ENCODE results near the gene RAB24. TPM values are rescaled to one million over a fixed set of nuclear protein-coding genes. Genes with fewer than 3 reads are reported as not detected.
"Not testable (repeated sequence)": the region's sequence is repeated elsewhere in the genome, so short reads cannot be mapped to it uniquely, and the experiment has no call there.

Gene RAB24
- total and polyA plus RNA-seq, 2 of the 4 experiments (the other 2 are of a cell fraction), result 18.5 to 60.8 TPM

DNA sequence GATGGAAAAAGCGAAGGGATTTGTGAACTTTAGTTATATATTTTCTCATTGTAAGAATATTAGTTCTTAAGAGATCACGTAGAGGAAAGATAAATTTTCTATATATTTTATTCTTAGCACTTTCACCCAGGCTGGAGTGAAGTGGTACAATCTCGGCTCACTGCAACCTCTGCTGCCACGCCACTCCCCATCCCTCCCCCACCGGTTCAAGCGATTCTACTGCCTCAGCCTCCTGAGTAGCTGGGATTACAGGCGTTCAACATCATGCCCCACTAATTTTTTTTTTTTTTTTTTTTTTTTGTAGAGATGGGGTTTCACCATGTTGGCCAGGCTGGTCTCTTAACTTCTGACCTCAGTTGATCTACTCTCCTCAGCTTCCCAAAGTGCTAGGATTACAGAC is 42.6 kb downstream of the RAB24 start:
- Histone ChIP-seq H4K8ac (ENCODE audit: low read depth in 2 of 2, low read length in 2 of 2) (no peak overlapping the region), H3K14ac (replicated peaks; ENCODE audit: low read depth, low read length) (no peak overlapping the region), H2AK5ac (ENCODE audit: low read depth, low read length) (no peak overlapping the region), H3K4ac (ENCODE audit: low read depth, low read length) (no peak overlapping the region), H3K27ac (ENCODE audit: insufficient read depth, low read length) (no peak overlapping the region), H2AK9ac (replicated peaks; ENCODE audit: low read depth, low read length, poor library complexity) (no peak overlapping the region), H4K5ac (ENCODE audit: low read depth, low read length) (no peak overlapping the region), H3K56ac (ENCODE audit: extremely low read depth, insufficient read depth, low read length) (no peak overlapping the region), H3K18ac (ENCODE audit: low read depth, low read length) (no peak overlapping the region), H4K20me1 (ENCODE audit: insufficient read depth, low read length) (no peaks in the 10 kb centered on the region; the same call in 1 of the 2 replicates), H3K4me1 (ENCODE audit: control insufficient read depth, insufficient read depth, low read length) (no peaks in the 10 kb centered on the region), H2BK120ac (ENCODE audit: low read depth, low read length) (no peak overlapping the region), H4K91ac (ENCODE audit: insufficient read depth, low read depth, low read length) (no peak overlapping the region), H3K4me2 (ENCODE audit: low read depth, low read length) (no peak overlapping the region), H3K23ac (ENCODE audit: low read depth, low read length) (no peak overlapping the region), H3K9me1 (ENCODE audit: insufficient read depth, low read length) (peaks cover 5% of the 10 kb centered on the region; the same call in 1 of the 2 replicates), H2BK20ac (ENCODE audit: low read depth, low read length) (no peak overlapping the region), H2BK15ac (ENCODE audit: low read depth, low read length) (no peak overlapping the region), H3K36me3 (ENCODE audit: control insufficient read depth, insufficient read depth, low read length) (peaks cover 40% of the 10 kb centered on the region), H3K4me3 (ENCODE audit: insufficient read depth, low read depth, low read length) (no peak overlapping the region), H3K9me3 (ENCODE audit: control insufficient read depth, insufficient read depth, low read length) (no peaks in the 10 kb centered on the region), H2AFZ (replicated peaks; ENCODE audit: low read length, poor library complexity) (no peak overlapping the region), H3K27me3 (ENCODE audit: control insufficient read depth, insufficient read depth, low read length) (no peaks in the 10 kb centered on the region), H3K9ac (ENCODE audit: low read depth, low read length) (no peak overlapping the region), H3K79me1 (ENCODE audit: low read depth in 1 of 2, low read length in 2 of 2) (peaks cover 3 to 15% of the 10 kb centered on the region in 2 experiments), H2BK5ac (ENCODE audit: low read depth, low read length, poor library complexity, severe bottlenecking) (no peak overlapping the region)
- 100% methylated on average over 1 of the region's 7 CpGs; no CpG with 5 or more reads in 1 of the 2 experiments for WGBS, 2 experiments (ENCODE audit: extremely low coverage in 2 of 2, insufficient read length in 1 of 2)
- no TSS peak for BruUV-seq (replicated peaks)
- TF ChIP-seq, protein P1, sequence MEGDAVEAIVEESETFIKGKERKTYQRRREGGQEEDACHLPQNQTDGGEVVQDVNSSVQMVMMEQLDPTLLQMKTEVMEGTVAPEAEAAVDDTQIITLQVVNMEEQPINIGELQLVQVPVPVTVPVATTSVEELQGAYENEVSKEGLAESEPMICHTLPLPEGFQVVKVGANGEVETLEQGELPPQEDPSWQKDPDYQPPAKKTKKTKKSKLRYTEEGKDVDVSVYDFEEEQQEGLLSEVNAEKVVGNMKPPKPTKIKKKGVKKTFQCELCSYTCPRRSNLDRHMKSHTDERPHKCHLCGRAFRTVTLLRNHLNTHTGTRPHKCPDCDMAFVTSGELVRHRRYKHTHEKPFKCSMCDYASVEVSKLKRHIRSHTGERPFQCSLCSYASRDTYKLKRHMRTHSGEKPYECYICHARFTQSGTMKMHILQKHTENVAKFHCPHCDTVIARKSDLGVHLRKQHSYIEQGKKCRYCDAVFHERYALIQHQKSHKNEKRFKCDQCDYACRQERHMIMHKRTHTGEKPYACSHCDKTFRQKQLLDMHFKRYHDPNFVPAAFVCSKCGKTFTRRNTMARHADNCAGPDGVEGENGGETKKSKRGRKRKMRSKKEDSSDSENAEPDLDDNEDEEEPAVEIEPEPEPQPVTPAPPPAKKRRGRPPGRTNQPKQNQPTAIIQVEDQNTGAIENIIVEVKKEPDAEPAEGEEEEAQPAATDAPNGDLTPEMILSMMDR (conservative IDR thresholded peaks at IDR 0.05; ENCODE audit: low read depth, low read length), result no peak
- TF ChIP-seq, protein P2, sequence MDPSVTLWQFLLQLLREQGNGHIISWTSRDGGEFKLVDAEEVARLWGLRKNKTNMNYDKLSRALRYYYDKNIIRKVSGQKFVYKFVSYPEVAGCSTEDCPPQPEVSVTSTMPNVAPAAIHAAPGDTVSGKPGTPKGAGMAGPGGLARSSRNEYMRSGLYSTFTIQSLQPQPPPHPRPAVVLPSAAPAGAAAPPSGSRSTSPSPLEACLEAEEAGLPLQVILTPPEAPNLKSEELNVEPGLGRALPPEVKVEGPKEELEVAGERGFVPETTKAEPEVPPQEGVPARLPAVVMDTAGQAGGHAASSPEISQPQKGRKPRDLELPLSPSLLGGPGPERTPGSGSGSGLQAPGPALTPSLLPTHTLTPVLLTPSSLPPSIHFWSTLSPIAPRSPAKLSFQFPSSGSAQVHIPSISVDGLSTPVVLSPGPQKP (IDR thresholded peaks at IDR 0.05; ENCODE audit: borderline replicate concordance, low read depth, low read length), result no peak
- TF ChIP-seq RAD21 (IDR thresholded peaks at IDR 0.05; ENCODE audit: low read length), result no peak
- CTCF ChIA-PET, result no interaction called here
- intact Hi-C loops (cut with micrococcal nuclease), result no loop called here
- DNase-seq (no peak), ATAC-seq (ENCODE audit: low read depth) (no peak)
- POLR2A ChIA-PET (ENCODE audit: unreplicated experiment), result no interaction called here
- dilution Hi-C loops (cut with HindIII; ENCODE audit: low sequenced_read_pairs, unreplicated experiment), result no loop called here
- in situ Hi-C loops (cut with MboI; ENCODE audit: low sequenced_read_pairs), result no loop called here

DNA sequence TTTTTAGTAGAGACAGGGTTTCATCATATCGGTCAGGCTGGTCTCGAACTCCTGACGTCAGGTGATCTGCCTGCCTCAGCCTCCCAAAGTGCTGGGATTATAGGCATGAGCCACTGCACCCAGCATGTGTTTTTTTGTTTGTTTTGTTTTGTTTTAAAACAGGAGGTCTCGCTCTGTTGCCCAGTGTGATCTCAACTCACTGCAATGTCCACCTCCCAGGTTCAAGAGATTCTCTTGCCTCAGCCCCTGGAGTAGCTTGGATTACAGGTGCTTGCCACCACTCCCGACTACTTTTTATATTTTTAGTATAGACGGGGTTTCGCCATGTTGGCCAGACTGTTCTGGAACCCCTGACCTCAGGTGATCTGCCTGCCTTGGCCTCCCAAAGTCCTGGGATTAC is 44.8 kb downstream of the RAB24 start:
- BruUV-seq (replicated peaks); H3K14ac ChIP-seq (replicated peaks; ENCODE audit: low read depth, low read length); ATAC-seq (ENCODE audit: low read depth); H4K20me1 ChIP-seq (ENCODE audit: insufficient read depth, low read length); H2BK15ac ChIP-seq (ENCODE audit: low read depth, low read length); H3K27ac ChIP-seq (ENCODE audit: insufficient read depth, low read length); H3K9me1 ChIP-seq (ENCODE audit: insufficient read depth, low read length); H3K23ac ChIP-seq (ENCODE audit: low read depth, low read length); H2AFZ ChIP-seq (replicated peaks; ENCODE audit: low read length, poor library complexity); H3K4me2 ChIP-seq (ENCODE audit: low read depth, low read length); intact Hi-C loops (cut with micrococcal nuclease); H3K9ac ChIP-seq (ENCODE audit: low read depth, low read length); H3K4ac ChIP-seq (ENCODE audit: low read depth, low read length); CTCF ChIA-PET; H2AK9ac ChIP-seq (replicated peaks; ENCODE audit: low read depth, low read length, poor library complexity); H3K9me3 ChIP-seq (ENCODE audit: control insufficient read depth, insufficient read depth, low read length); H4K5ac ChIP-seq (ENCODE audit: low read depth, low read length); H3K27me3 ChIP-seq (ENCODE audit: control insufficient read depth, insufficient read depth, low read length); H4K91ac ChIP-seq (ENCODE audit: insufficient read depth, low read depth, low read length); DNase-seq; in situ Hi-C loops (cut with MboI; ENCODE audit: low sequenced_read_pairs); H3K56ac ChIP-seq (ENCODE audit: extremely low read depth, insufficient read depth, low read length); H3K4me1 ChIP-seq (ENCODE audit: control insufficient read depth, insufficient read depth, low read length); H4K8ac ChIP-seq (ENCODE audit: low read depth in 2 of 2, low read length in 2 of 2); H2BK120ac ChIP-seq (ENCODE audit: low read depth, low read length); H3K18ac ChIP-seq (ENCODE audit: low read depth, low read length); H2BK20ac ChIP-seq (ENCODE audit: low read depth, low read length); H3K4me3 ChIP-seq (ENCODE audit: insufficient read depth, low read depth, low read length); POLR2A ChIA-PET (ENCODE audit: unreplicated experiment); H2AK5ac ChIP-seq (ENCODE audit: low read depth, low read length); dilution Hi-C loops (cut with HindIII; ENCODE audit: low sequenced_read_pairs, unreplicated experiment); H2BK5ac ChIP-seq (ENCODE audit: low read depth, low read length, poor library complexity, severe bottlenecking): not testable (repeated sequence)
- WGBS, 2 experiments (ENCODE audit: extremely low coverage in 2 of 2, insufficient read length in 1 of 2), result 100% methylated on average over 2 of the region's 7 CpGs; no CpG with 5 or more reads in 1 of the 2 experiments
- peaks cover 3 to 21% of the 10 kb centered on the region in 2 experiments; a peak in 3 of 4 replicates for H3K79me1 ChIP-seq (ENCODE audit: low read depth in 1 of 2, low read length in 2 of 2)
- peaks cover 37% of the 10 kb centered on the region for H3K36me3 ChIP-seq (ENCODE audit: control insufficient read depth, insufficient read depth, low read length)
